ENCODE results near the gene ACTR10.

DNA sequence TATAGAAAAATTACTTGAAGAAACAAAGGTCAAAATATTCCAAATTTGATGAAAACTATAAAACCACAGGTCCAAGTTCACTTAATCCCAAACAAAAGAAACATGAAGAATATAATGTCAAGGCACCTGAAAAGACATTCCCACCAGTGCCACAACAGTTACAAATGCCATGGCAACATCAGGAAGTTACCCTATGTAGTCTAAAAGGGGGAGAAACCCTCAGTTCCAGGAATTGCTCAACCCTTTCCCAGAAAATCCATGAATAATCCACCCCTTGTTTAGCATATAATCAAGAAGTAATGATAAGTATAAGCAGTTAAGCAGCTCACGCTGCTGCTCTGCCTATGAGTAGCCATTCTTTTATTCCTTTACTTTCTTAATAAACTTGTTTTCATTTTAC is 3.8 kb upstream of the ACTR10 start:
- no peak for TF ChIP-seq CTCF (IDR thresholded peaks at IDR 0.05; ENCODE audit: insufficient read depth, low read length)
- no peak for TF ChIP-seq GABPA (IDR thresholded peaks at IDR 0.05; ENCODE audit: low read depth)
